GM19239 (cell line): ENCODE data around the gene SYNDIG1.

Experiments used
- DNase-seq: peaks from one replicate; pipeline ENCODE4 v3.0.0; 2011; ENCODE audit warnings: low spot score; ENCODE audit not compliant: insufficient read length
- FAIRE-seq: peaks from 2 replicates; lab custom pipeline; 2011; peaks lifted over from hg19 to GRCh38; lab: Jason Lieb, UNC

The SYNDIG1 gene

DNA sequence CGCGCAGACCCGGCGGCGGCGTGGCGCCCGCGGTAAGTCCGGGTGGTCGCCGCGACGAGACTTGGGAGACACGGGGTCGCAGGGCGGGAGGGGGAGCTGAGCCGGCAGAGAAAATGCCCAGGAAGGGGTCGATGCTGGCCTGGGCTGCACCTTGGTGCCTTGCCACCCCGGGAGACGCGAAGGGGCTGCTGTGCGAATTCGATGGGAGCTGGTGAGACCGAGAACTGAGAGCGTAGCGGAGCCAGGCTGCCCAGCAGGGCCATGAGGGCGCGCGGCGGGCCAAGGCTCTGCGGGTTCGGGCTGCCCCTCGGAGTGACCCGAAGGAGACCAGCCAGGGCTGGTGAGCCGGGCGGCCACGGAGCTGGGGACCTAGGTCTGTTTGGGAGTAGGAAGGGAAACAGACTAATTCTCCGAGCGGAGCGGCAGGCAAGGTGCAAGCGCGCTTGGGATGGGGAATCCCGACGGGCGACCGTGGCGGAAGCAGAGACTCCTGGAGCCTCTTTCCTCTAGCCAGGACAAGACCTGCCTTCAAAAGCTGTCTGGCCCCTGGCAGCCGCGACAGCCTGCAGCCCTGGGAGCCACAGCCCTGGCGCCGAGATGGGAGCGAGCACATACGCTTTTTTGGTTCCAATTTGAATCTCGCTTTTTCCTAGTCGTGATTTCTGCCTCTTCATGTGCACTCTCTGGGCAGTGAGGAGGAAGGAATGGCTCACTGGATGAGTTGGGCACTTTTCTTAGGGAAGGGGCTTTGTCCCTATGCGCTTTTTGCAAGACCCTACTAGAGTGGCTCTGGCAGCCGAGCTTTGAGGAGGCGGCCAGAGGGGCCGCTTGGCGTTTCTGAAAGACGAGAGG is 691 bp downstream of the SYNDIG1 start:
- no peak for DNase-seq
- no peak for FAIRE-seq

DNA sequence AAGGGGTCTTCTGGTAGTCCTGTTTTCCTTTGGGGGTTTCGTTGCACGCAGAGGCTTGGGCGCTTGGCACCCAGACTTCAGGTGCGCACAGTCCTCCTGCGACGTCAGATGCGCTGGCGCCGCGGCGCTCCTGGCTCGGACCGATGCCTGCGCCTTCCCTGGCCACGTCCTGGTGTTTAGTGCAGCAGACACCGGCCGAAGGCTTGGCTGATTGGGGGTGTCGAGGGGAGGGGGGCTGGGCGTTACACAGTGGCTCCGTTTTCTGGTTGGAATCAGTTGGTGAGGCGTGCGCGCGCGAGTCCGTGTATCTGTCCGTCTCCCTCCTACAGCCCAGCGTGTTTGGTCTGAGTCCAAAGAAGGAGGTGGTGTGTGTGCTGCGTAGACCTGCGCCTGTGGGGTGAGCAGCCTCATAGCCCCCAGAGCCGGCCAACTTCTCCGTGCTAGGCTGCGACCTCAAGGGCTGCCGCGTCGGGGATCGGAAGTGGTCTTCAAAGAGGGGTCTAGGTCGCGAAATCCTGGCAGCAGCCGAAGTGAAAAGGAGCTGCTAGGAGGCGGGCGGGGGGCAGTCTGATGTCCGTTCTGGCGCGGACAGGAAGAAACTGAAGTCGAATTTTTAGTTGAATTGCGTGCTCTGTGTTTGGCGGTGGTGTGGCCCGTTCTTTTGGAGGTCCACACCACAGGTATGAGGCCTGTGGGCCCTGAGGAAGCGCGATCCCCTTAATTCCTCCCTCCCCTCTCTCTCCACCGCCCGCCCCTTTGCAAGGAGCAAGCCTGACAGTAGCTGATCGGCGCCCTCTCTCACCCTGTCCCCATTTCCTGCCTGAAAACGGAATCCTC is 1.5 kb downstream of the SYNDIG1 start:
- DNase-seq (no peak), FAIRE-seq (no peak)

DNA sequence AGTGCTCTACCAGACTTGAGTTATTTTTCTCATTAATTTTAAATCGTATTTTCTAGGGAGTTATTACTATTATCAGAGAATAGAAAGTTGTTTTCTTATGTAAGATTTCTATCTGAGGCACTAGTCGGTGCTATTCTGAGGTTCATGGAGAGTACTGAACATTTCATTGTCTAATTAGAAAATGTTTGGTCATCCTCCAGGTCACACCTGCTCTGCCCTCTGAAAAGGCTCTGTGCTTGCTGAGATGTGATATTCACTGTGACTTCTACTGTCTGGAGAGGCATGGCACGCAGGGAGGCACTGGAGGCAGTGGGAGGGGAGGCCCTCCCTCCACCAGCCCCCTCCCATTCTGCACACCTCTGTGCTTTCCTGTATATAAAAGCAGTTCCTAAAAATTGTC is 3.0 kb downstream of the SYNDIG1 start:
- no peak for DNase-seq
- FAIRE-seq: no peak

DNA sequence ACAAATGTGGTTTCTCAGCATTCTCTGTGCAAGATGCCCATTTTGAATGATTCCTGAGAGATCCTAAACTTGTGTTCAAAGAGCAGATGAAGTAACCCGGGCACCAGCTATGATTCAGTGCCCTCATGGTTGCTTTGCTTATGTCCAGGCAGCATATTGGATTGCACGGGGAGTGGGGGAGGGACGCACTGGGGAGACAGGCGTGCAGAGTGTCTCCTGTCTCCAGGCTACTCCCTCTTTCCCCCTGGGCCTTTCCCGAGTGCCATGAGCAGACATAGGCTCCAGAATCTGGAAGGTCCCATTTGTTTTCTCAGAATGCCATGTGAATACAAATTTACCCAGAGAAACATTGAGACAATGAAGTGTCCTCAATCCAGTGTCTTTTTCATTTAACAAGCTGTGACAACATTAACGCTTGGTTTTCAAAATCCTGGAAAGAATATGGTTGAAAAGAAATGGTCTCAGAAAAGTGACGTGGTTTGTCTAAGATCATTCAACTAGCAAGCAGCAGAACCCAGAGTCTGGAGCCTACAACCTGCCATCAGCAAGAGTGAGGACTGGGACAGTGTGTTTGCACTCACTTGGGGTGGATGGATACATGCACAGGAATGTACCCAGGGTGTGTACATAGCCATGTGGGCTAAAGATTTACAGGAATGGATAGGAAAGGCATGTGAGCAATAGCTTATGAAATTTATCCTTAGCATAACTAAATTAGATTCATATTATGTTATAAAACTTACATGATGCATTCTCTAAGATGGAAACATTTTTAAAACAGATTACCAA is 4.2 kb downstream of the SYNDIG1 start:
- DNase-seq (no peak), FAIRE-seq (no peak)

DNA sequence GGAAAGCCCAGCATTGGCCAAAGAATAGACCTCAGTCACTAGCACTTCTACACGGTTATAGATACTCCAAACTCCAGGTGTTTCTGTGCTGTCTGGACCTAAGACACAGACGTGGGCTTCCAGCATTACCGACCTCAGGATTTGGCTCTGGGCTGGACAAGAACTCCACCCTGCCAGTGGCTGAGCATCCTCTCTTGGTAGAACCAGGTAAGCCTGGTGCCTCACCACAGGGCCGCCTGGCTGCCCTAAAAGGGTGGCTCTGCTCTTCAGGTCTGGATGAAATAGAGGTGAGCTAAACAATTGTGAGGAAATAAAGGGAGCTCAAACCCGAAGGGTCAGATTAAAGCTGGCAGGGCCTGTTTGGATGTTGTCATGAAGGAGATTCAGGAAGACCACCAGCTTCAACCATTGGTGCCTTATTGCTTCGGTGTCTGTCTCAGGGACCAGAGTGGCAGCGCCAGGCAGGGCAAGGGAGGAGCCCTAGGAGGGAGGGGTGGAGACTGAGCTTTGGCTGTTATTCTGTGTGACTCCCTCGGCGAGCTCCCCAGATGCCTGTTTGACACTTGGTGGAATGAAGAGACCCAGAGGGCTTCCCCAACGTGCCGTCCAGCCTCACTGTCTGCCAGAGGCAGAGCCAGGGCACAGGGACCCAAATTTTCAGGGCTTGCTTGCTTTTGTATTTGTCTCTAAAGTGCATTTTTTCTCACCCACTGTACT is 8.6 kb downstream of the SYNDIG1 start:
- DNase-seq (no peak), FAIRE-seq (no peak)

DNA sequence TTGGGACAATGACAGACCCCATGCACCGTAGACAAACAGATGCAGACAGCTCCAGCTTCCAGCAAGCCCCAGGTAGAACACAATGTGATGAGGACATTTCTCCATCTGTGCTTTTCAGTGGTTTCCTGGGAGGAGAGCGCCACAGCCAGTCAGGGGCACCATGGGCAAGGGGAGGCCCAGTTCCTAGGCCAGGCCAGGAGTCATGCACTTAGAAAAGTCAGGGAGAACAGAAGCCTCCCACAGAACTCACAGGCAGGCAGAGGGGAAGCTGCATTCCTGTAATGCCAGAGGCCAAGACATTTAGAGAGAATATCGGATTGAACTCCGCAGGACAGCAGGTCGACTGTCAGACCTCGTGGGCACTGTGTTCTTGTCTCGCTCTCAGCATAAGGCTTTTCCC is 9.2 kb downstream of the SYNDIG1 start:
- DNase-seq (no peak), FAIRE-seq (no peak)

DNA sequence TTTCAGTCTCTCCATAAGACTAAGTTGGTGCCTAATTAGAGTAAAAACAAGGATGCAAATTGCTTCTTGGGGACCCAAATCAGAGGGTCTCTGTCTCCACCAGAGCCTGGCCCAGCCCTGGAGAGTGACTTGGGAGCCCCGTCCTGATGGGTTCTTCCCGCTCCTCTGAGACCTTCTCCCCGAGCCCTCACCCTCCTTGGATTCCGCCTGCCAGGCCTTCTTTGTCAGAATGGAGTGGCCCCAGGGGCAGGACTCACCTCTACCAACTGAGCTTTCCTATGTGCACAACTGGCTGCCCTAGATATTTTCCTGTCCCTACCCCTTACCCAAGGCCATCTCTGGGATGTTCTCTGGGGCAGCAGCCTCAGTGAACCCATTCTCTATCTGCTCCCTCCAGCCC is 9.7 kb downstream of the SYNDIG1 start:
- no peak for DNase-seq
- FAIRE-seq: no peak

DNA sequence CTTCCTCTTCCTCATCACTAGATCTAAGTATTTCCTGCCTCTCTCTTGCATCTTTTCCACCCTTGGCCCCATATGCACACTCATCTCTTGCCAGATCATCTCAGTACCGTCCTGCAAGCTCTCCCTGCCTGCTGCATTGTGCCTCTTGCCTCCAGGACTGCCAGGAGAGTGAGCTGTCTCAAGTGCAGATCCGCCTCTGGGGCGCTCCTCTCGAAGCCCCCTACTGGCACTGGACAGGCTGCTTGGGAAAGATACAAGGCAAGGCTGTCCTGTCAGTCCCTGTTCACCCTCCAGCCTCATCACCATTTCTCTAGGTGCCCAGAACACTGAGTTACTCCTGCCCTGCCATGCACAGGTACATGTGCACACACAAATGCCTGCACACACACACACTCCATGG is 10.2 kb downstream of the SYNDIG1 start:
- FAIRE-seq: no peak
- no peak for DNase-seq

DNA sequence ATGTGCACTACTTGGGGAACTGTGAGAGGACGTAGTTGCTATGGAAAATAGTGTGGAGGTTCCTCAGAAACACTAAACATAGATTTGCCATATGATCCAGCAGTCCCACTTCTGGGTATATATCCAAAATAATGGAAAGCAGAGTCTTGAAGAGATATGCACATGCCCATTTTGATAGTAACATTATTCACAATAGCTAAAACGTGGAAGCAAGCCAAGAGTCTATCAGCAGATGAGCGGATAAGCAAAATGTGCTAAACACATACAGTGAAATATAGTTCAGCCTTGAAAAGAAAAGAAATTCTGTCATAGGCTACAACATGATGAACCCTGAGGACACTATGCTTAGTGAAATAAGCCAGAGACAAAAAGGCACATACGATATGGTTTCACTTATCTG is 11.1 kb downstream of the SYNDIG1 start:
- FAIRE-seq (no peak), DNase-seq (no peak)

DNA sequence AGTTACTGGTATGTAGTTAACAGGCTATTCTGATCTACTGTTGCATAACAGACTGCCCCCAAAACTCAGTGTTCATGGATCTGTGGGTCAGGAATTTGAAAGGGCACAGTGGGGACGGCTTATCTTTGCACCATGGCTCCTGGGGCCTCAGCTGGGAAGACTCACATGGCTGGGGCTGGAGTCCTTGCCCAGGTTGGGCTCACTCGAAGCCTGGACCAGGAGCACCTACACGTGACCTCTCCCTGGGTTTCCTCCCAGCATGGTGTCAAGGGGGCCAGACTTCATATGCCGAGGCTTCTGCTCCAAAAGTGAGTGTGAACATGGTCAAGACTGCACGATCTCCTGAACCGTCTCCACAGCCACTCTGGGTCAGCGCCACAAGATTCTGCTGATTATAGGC is 11.7 kb downstream of the SYNDIG1 start:
- FAIRE-seq (no peak), DNase-seq (no peak)

DNA sequence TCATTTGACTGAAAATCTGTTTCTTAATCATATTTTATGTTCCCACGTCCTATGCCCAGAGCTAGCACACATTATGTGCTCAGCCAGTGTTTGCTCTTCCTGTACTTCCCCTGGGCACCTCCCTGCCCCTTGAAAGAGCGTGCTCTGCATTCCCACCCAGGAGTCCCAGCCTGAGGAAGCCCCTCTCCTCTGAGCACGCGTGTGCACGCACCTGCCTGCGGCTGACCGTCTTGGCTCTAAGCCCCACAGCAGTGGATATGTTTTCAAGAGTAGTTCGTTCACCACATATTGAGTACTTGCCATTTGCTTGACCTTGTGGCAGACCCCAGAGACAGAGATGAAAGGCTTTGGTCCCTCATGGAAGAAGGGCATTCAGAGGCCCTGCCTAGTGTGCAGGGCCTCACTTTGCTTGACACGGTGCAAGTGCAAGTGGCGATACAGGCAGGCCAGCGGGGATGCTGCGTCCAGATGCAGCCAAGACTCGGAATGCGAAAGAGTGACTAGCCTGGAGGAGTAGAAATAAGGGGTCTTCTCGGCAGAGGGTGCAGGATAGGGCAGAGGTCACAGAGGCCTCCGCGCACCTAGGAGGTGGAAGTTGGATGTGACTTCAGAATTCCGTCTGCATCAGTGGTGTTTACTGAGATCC is 14.1 kb downstream of the SYNDIG1 start:
- DNase-seq (no peak), FAIRE-seq (no peak)

DNA sequence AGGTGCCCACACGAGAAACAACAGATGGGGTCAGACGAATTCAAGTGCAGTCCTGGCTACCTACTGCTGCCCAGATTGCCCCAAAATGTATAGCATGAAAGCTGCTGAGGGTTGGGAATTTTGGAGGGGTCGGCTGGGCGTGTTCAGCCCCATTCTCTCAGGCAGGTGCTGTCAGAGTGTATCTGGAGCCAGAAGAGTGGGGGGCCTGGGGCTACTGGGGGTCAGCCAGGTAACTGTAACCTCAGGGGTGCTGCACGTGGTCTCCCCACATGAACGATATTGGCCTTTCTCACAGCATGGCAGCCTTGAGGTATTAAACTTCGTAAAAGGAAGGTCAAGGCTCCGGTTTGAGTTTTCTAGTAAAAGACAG is 14.6 kb downstream of the SYNDIG1 start:
- no peak for FAIRE-seq

DNA sequence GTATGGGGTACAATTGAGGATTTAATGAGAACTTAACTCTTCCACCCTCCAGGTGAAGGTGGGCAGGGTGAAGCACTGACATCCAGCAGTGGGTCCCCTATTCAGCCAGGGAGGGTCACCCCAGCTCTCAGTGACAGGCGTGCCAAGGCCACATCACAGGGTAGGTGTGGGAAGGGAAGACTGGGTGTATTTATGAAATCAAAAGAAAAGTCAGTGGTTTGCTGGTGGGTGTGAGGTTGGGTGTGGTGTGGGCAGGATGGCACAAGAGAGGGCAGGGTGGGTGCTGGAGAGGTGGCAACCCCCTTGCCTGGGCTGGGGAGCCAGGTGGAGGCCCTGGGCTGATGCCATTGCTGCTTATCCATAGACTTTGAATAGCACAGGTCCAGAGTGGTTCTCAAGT is 16.6 kb downstream of the SYNDIG1 start:
- FAIRE-seq (no peak), DNase-seq (no peak)

More for the DNA sequence above, 14.6 kb downstream of the SYNDIG1 start:
- DNase-seq: no peak

DNA sequence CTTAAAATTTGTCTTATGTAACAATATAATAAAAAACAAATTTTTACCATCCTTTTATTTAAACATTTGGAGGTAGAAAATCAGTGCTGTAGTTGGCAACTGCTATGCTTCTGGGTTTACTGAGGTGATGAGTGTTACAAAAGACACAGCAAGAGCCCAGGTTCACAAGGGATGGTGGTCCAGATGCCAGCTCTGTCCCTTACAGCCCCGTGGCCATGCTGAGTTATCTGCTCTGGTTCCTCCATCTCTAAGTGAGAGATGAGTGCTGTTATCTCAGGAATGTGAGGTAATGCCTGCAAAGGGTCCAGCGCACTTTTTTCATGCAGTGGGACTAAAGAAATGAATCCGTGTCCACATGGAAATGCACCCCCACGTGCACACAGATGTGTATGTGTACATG is 17.8 kb downstream of the SYNDIG1 start:
- FAIRE-seq: no peak
- DNase-seq: no peak

DNA sequence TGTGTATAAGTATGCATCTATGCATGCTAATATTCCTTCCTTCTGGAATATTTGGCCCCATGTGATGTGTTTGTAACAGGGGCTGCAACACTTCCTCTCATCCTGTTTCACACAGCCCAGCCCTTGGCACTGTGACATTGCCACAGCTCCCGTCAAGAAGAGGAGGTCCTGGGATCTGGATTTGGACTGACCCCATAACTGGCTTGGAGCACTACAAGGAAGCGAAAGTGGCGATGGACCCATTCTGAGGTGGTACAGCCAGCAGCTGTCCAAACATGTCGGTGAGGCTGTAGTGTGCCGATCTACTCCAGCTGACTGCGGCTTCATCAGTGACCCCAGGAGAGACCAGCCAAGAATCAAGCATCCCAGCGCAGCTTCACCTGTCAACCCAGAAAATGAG is 18.2 kb downstream of the SYNDIG1 start:
- DNase-seq (no peak), FAIRE-seq (no peak)

DNA sequence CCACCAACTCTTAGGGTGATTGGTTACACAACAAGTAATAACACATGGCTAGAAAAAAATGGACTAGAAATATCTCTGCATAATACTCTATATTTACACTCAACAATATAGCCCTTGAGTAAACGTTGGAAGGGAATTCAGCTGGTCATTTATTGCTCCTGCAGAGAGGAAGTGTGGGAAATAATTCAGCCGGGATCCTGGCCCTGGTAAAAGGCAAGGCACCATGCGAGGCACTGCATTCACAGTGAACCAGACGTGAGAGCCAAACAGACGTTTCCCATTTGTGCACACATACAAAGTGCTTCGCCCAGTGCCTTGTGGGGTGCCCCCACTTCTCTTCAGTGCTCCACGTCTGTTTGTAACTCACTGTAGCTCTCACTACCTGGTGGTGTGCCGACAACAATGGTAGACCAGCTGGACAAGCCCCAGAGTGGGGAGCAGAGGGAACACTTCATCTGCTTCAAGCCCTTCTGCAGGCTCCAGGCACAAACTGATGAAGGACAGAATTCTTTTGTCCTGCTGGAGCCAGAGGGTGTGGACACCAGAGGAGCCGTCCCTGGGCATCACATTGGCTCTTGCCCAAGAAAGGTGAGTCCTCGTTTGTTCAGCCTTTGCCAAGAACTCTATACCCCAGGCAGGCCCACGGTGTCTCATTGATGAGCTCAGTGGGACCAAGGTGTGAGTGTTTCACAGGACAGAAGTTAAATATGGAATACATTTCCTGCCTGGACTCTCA is 18.8 kb downstream of the SYNDIG1 start:
- no peak for FAIRE-seq
- no peak for DNase-seq

DNA sequence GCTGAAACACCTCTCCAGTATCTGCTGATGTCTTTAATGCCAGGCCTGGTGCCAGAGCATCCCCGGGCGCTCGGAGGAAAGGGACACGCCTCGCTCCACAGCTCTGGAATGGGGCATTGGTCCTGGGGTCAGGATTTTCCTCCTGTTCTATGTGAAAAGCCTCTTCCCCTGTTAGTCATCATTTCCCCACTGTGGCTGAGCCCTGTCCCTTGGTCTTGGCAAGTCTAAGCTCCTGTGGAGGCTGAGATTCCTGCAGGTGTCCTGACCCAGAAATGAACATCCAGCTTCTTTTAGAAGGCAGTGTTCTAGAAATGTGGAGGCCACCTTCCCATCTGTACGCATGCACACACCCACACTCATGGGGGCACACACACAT is 19.4 kb downstream of the SYNDIG1 start:
- FAIRE-seq (no peak), DNase-seq (no peak)

DNA sequence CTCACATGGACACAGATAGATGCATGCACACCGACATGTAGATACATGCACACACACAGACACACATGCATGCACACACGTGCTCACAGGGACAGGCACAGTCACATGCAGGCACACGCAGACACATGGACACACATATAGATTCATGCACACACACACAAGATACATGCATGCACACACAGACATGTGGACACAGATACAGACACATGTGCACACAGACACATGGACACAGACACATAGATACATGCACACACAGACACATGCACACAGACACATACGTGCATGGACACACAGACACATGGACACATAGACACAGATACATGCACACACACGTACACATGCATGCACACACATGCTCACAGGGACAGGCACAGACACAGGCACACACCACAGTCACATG is 19.8 kb downstream of the SYNDIG1 start:
- DNase-seq (no peak), FAIRE-seq (no peak)

DNA sequence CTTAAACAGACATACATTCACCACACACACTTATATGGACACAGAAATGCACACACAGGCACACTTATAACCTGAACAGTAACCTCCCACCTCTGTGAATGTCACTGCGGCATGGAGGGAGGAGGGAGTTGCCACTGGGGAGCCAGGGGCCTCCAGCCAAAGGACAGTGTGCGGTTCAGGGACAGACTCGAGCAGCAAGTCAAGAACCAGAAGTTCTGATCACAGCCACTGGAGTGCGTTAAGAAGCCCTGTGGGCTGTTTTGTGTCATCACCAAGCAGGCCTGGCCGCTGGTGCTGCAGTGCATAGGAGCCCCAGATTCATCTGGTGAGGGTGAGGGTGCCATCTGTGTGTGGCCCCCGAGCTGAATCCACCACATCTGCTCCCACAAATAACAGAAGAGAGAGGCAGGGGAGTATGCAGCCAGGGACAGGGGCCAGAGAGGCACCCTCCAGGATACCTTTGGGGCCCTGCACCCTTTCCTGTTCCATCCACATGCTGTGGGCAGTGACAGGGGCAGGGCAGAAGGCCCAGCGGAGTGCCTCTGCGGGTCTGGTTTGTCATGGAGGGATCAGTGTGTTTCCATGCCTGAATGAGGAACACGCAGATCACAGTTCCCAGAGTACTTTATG is 20.3 kb downstream of the SYNDIG1 start:
- no peak for FAIRE-seq
- DNase-seq: no peak
